PC-3 (cell line): ENCODE measurements around the gene PITRM1.

ENCODE experiments used
- CTCF ChIP-seq: fragments of 300-600 bp; sonication (generic); conservative IDR thresholded peaks from 2 replicates; pipeline ENCODE4 v1.5.1; 2017; ENCODE audit warnings: antibody characterized with exemption, low read depth, mild to moderate bottlenecking, low read length
- EZH2 ChIP-seq: fragments of 300-600 bp; sonication (generic); IDR thresholded peaks from one replicate; pipeline ENCODE4 v1.6.1; 2017; ENCODE audit warnings: antibody characterized with exemption, mild to moderate bottlenecking, low read length; ENCODE audit not compliant: unreplicated experiment
- EZH2phosphoT487 ChIP-seq: fragments of 300-600 bp; sonication (generic); IDR thresholded peaks from 2 replicates; pipeline ENCODE4 v1.6.1; 2018; ENCODE audit warnings: mild to moderate bottlenecking, antibody characterized with exemption, low read length, borderline replicate concordance

DNA sequence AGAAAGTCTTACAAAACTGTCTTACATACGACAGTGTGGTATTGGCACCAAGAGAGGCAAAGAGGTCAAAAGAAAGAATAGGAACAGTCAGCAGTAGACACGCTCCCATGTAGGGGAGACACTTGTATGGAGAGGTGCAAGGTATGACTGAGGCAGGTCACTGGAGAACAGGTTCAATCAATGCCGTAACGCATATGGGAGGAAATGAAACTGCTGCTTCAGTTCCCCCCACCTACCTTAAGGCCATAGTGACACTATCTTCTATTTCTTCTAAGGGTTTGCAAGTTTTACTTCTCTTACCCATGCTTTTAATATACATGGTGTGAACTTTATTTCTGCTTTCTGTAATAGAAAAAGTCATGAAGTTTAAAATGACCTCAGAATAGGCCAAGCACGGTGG lies 5.5 kb upstream of the PITRM1 start:
- TF ChIP-seq CTCF, result no peak
- TF ChIP-seq EZH2phosphoT487, result no peak
- no peak for TF ChIP-seq EZH2
